Suprapubic skin (tissue), 4 donors: ENCODE data around the gene CEP85L. TPM values are rescaled to one million over a fixed set of nuclear protein-coding genes. Genes with fewer than 3 reads are reported as not detected.

Experiments
- DNase-seq, 2 donors: peaks; one replicate each; pipeline ENCODE4 v3.0.0-alpha.2; 2019; ENCODE audit warnings: low spot score in 2 of 2
- H3K27ac ChIP-seq: fragments of 200-600 bp; sonication (generic); one replicate; pipeline ENCODE4 v1.5.1; 2019
- H3K27me3 ChIP-seq: fragments of 200-600 bp; sonication (generic); one replicate; pipeline ENCODE4 v1.5.1; 2019
- H3K36me3 ChIP-seq: fragments of 200-600 bp; sonication (generic); one replicate; pipeline ENCODE4 v1.5.1; 2019
- H3K4me1 ChIP-seq: fragments of 200-600 bp; sonication (generic); one replicate; pipeline ENCODE4 v1.5.1; 2019
- H3K4me3 ChIP-seq: fragments of 200-600 bp; sonication (generic); one replicate; pipeline ENCODE4 v1.5.1; 2019; ENCODE audit warnings: mild to moderate bottlenecking
- H3K9me3 ChIP-seq: fragments of 200-600 bp; sonication (generic); one replicate; pipeline ENCODE4 v1.5.1; 2019
- CTCF ChIP-seq, 2 donors: fragments of 200-600 bp in 1 of 2; fragments of 450-650 bp in 1 of 2; sonication (generic) in 1 of 2; IDR thresholded peaks; one replicate each; pipeline ENCODE4 v1.5.1; 2016 to 2019; ENCODE audit warnings: antibody characterized with exemption in 2 of 2, mild to moderate bottlenecking in 1 of 2, moderate library complexity in 1 of 2
- EP300 ChIP-seq: sonication (generic); formaldehyde crosslinking; IDR thresholded peaks from one replicate; pipeline ENCODE4 v1.6.1; 2017; ENCODE audit warnings: antibody characterized with exemption
- POLR2A ChIP-seq, 2 donors: fragments of 450-650 bp; IDR thresholded peaks; one replicate each; pipeline ENCODE4 v1.6.1; 2017; ENCODE audit warnings: antibody characterized with exemption in 2 of 2, mild to moderate bottlenecking in 2 of 2, moderate library complexity in 2 of 2
- POLR2AphosphoS5 ChIP-seq, 3 donors: sonication (generic); formaldehyde crosslinking; IDR thresholded peaks; one replicate each; pipeline ENCODE4 v1.6.1; 2017; ENCODE audit warnings: antibody characterized with exemption in 3 of 3
- WGBS: methylation state at CpG from one replicate; pipeline ENCODE4 v1.1.5; 2018; 5-methylcytosine and 5-hydroxymethylcytosine counted together
- total RNA-seq, 4 donors: library from RNA; depleted of rRNA; stranded (reverse); fragments of >200 nt; gene quantifications; one replicate each; pipeline ENCODE4 v1.1.0, GENCODE V29; 2016

The CEP85L gene
- total RNA-seq, 4 donors from 2014 or later: 4.7 to 9.5 (median 5.3) TPM

- H3K4me3 ChIP-seq: no peak overlapping the region
- 87% methylated on average over 2 of the region's 2 CpGs for WGBS
- H3K27me3 ChIP-seq: no peaks in the 10 kb centered on the region
- H3K4me1 ChIP-seq: no peaks in the 10 kb centered on the region
- TF ChIP-seq POLR2AphosphoS5 (IDR thresholded peaks at IDR 0.05) (no peak), POLR2A (IDR thresholded peaks at IDR 0.05) (no peak), EP300 (no peak), CTCF (IDR thresholded peaks at IDR 0.05) (no peak)
- no peak for DNase-seq
- peaks cover 8% of the 10 kb centered on the region for H3K9me3 ChIP-seq
- H3K27ac ChIP-seq: no peak overlapping the region
- H3K36me3 ChIP-seq: peaks cover 30% of the 10 kb centered on the region
These were observed 165.5 kb downstream of the CEP85L start for GRCh38 chr6:118485601-118486550.

- H3K27me3 ChIP-seq: no peaks in the 10 kb centered on the region
- 77% methylated on average over 3 of the region's 3 CpGs for WGBS
- no peak overlapping the region for H3K27ac ChIP-seq
- TF ChIP-seq POLR2A (IDR thresholded peaks at IDR 0.05) (no peak), CTCF (IDR thresholded peaks at IDR 0.05) (no peak), EP300 (no peak), POLR2AphosphoS5 (IDR thresholded peaks at IDR 0.05) (no peak)
- H3K36me3 ChIP-seq: peaks cover 7% of the 10 kb centered on the region
- H3K9me3 ChIP-seq: no peaks in the 10 kb centered on the region
- H3K4me1 ChIP-seq: no peaks in the 10 kb centered on the region
- no peak for DNase-seq
- H3K4me3 ChIP-seq: no peak overlapping the region
These were observed 174.8 kb downstream of the CEP85L start for GRCh38 chr6:118476551-118476950.

- no peaks in the 10 kb centered on the region for H3K4me1 ChIP-seq
- no peak overlapping the region for H3K4me3 ChIP-seq
- no peaks in the 10 kb centered on the region for H3K27me3 ChIP-seq
- no peak for DNase-seq
- H3K27ac ChIP-seq: no peak overlapping the region
- no peaks in the 10 kb centered on the region for H3K9me3 ChIP-seq
- H3K36me3 ChIP-seq: peaks cover 2% of the 10 kb centered on the region
- TF ChIP-seq POLR2AphosphoS5 (IDR thresholded peaks at IDR 0.05) (no peak), POLR2A (IDR thresholded peaks at IDR 0.05) (no peak), CTCF (IDR thresholded peaks at IDR 0.05) (no peak), EP300 (no peak)
These were observed 178.1 kb downstream of the CEP85L start for GRCh38 chr6:118473266-118473665.

GRCh38 chr6:118469468-118469867 is 181.9 kb downstream of the CEP85L start:
- peaks cover 11% of the 10 kb centered on the region for H3K36me3 ChIP-seq
- H3K27me3 ChIP-seq: no peaks in the 10 kb centered on the region
- no peak for TF ChIP-seq POLR2A (IDR thresholded peaks at IDR 0.05)
- no peak for TF ChIP-seq CTCF (IDR thresholded peaks at IDR 0.05)
- no peak for TF ChIP-seq POLR2AphosphoS5 (IDR thresholded peaks at IDR 0.05)
- no peak for TF ChIP-seq EP300
- DNase-seq: no peak
- H3K4me3 ChIP-seq: no peak overlapping the region
- 94% methylated on average over 4 of the region's 4 CpGs for WGBS
- no peak overlapping the region for H3K27ac ChIP-seq
- no peaks in the 10 kb centered on the region for H3K4me1 ChIP-seq
- H3K9me3 ChIP-seq: no peaks in the 10 kb centered on the region

- WGBS: 73% methylated on average over 4 of the region's 4 CpGs
- no peak overlapping the region for H3K4me3 ChIP-seq
- H3K27ac ChIP-seq: no peak overlapping the region
- no peak for DNase-seq
- TF ChIP-seq EP300 (no peak), CTCF (IDR thresholded peaks at IDR 0.05) (no peak), POLR2A (IDR thresholded peaks at IDR 0.05) (no peak), POLR2AphosphoS5 (IDR thresholded peaks at IDR 0.05) (no peak)
- peaks cover 11% of the 10 kb centered on the region for H3K36me3 ChIP-seq
- H3K4me1 ChIP-seq: no peaks in the 10 kb centered on the region
- H3K27me3 ChIP-seq: no peaks in the 10 kb centered on the region
- no peaks in the 10 kb centered on the region for H3K9me3 ChIP-seq
These were observed 182.5 kb downstream of the CEP85L start for GRCh38 chr6:118468682-118469465.
